NCI-H2171 (cell line): ENCODE data around the gene MAP2K6.

Source experiments
- DNase-seq: peaks from one replicate; lab custom pipeline; 2025; lab: John Stamatoyannopoulos, UW

The MAP2K6 gene

GRCh38 chr17:69427486-69428197 is 13.1 kb downstream of the MAP2K6 start:
- no peak for DNase-seq

- DNase-seq = no peak
Observed at GRCh38 chr17:69428252-69428980, 13.9 kb downstream of the MAP2K6 start.

- DNase-seq = no peak
Observed at GRCh38 chr17:69430488-69430887, 16.0 kb downstream of the MAP2K6 start.

- no peak for DNase-seq
Observed at GRCh38 chr17:69431835-69432234, 17.3 kb downstream of the MAP2K6 start.

GRCh38 chr17:69433093-69433492 is 18.6 kb downstream of the MAP2K6 start:
- DNase-seq = no peak

GRCh38 chr17:69434164-69434579 is 19.7 kb downstream of the MAP2K6 start:
- no peak for DNase-seq

GRCh38 chr17:69435971-69436696 is 21.6 kb downstream of the MAP2K6 start:
- no peak for DNase-seq

- DNase-seq = no peak
Observed at GRCh38 chr17:69437475-69437874, 23.0 kb downstream of the MAP2K6 start.

- no peak for DNase-seq
Observed at GRCh38 chr17:69438776-69439175, 24.3 kb downstream of the MAP2K6 start.

GRCh38 chr17:69441179-69441578 is 26.7 kb downstream of the MAP2K6 start:
- no peak for DNase-seq

- no peak for DNase-seq
Observed at GRCh38 chr17:69443138-69443537, 28.6 kb downstream of the MAP2K6 start.

GRCh38 chr17:69444023-69444422 is 29.5 kb downstream of the MAP2K6 start:
- no peak for DNase-seq

GRCh38 chr17:69445132-69445531 is 30.6 kb downstream of the MAP2K6 start:
- no peak for DNase-seq

- no peak for DNase-seq
Observed at GRCh38 chr17:69447726-69448125, 33.2 kb downstream of the MAP2K6 start.

- DNase-seq = no peak
Observed at GRCh38 chr17:69448431-69449102, 34.1 kb downstream of the MAP2K6 start.

GRCh38 chr17:69450131-69450530 is 35.6 kb downstream of the MAP2K6 start:
- DNase-seq = no peak

- DNase-seq = no peak
Observed at GRCh38 chr17:69450918-69451317, 36.4 kb downstream of the MAP2K6 start.

- no peak for DNase-seq
Observed at GRCh38 chr17:69451416-69452394, 37.2 kb downstream of the MAP2K6 start.

GRCh38 chr17:69452664-69453260 is 38.3 kb downstream of the MAP2K6 start:
- no peak for DNase-seq

GRCh38 chr17:69454051-69454450 is 39.6 kb downstream of the MAP2K6 start:
- DNase-seq = no peak

GRCh38 chr17:69455040-69455439 is 40.5 kb downstream of the MAP2K6 start:
- no peak for DNase-seq
